HepG2 (cell line): ENCODE measurements around the gene NELFCD.

Experiments
- CEBPB ChIP-seq: IDR thresholded peaks from 2 replicates; pipeline ENCODE4 v1.6.1; 2011; ENCODE audit warnings: low read depth, low read length, improper control_type of control experiment, borderline replicate concordance
- DMAP1 ChIP-seq: IDR thresholded peaks from 2 replicates; pipeline ENCODE4 v1.6.1; 2016
- FOXP1 ChIP-seq, 2 experiments: fragments of 450-650 bp in 1 of 2; IDR thresholded peaks; 2 replicates each; pipeline ENCODE4 v1.6.1; 2017 to 2018; ENCODE audit warnings: antibody characterized with exemption in 1 of 2
- ISL2 ChIP-seq: sonication (generic); formaldehyde crosslinking; IDR thresholded peaks from 2 replicates; pipeline ENCODE4 v1.5.0; 2020; ENCODE audit warnings: missing genetic modification reagents
- NFIB ChIP-seq: sonication (generic); formaldehyde crosslinking; IDR thresholded peaks from 2 replicates; pipeline ENCODE4 v1.9.0; 2021; ENCODE audit warnings: missing genetic modification reagents, mild to moderate bottlenecking, borderline replicate concordance
- NR1H2 ChIP-seq: sonication (generic); formaldehyde crosslinking; IDR thresholded peaks from 2 replicates; pipeline ENCODE4 v1.8.1; 2022; ENCODE audit warnings: low read depth, missing genetic modification reagents, borderline replicate concordance
- POLR2AphosphoS5 ChIP-seq: IDR thresholded peaks from 2 replicates; pipeline ENCODE4 v1.6.1; 2012; ENCODE audit warnings: low read depth, low read length
- RFX5 ChIP-seq: IDR thresholded peaks from 2 replicates; pipeline ENCODE4 v1.6.1; 2011; ENCODE audit warnings: low read depth, low read length, improper control_type of control experiment
- ZNF282 ChIP-seq: fragments of 450-650 bp; IDR thresholded peaks from 2 replicates; pipeline ENCODE4 v1.6.1; 2018; ENCODE audit not compliant: partially characterized antibody
- ZNF816 ChIP-seq: sonication (generic); formaldehyde crosslinking; IDR thresholded peaks from 2 replicates; pipeline ENCODE4 v1.8.0; 2022; ENCODE audit warnings: missing genetic modification reagents, mild to moderate bottlenecking, borderline replicate concordance
- TF ChIP-seq, protein P1 (sequence below): sonication (generic); formaldehyde crosslinking; IDR thresholded peaks from 2 replicates; pipeline ENCODE4 v1.5.0; 2020; ENCODE audit warnings: mild to moderate bottlenecking, missing genetic modification reagents, moderate library complexity
- TF ChIP-seq, protein P2 (sequence below): sonication (generic); formaldehyde crosslinking; IDR thresholded peaks from 2 replicates; pipeline ENCODE4 v1.4.0; 2020; ENCODE audit warnings: mild to moderate bottlenecking, missing genetic modification reagents, borderline replicate concordance
- TF ChIP-seq, protein P3 (sequence below): IDR thresholded peaks from 2 replicates; pipeline ENCODE4 v1.6.1; 2012; ENCODE audit warnings: inconsistent platforms

DNA sequence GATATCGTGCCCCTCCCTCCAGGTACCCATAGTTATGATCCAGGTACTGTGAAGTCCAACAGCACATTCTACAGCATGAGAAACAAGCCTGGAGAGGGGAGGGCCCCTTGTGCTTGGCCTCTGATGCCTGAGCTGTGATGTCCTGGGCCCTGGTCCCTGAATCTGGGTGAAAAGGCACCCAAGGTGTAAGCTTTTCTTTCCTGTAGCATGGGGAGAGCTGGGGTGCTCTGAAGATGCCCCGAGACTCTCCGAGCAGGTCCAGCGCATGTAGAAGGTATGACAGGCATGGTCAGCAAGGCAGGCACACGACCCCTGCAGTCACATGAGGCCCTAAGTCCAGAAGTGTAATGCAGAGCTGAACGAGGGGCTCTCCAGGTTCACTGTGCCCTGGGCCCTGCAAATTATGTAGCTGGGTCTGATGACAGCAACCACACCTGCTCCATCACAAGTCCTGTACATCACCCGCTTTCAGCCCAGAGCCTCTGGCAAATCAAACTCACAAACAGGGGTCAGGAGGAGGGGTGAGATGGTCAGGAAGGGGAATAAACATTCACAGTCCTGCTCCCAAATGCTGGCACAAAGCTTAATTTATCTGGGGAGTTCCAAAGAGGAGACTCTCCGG, 27.8 kb downstream of the NELFCD start:
- TF ChIP-seq, protein P1, sequence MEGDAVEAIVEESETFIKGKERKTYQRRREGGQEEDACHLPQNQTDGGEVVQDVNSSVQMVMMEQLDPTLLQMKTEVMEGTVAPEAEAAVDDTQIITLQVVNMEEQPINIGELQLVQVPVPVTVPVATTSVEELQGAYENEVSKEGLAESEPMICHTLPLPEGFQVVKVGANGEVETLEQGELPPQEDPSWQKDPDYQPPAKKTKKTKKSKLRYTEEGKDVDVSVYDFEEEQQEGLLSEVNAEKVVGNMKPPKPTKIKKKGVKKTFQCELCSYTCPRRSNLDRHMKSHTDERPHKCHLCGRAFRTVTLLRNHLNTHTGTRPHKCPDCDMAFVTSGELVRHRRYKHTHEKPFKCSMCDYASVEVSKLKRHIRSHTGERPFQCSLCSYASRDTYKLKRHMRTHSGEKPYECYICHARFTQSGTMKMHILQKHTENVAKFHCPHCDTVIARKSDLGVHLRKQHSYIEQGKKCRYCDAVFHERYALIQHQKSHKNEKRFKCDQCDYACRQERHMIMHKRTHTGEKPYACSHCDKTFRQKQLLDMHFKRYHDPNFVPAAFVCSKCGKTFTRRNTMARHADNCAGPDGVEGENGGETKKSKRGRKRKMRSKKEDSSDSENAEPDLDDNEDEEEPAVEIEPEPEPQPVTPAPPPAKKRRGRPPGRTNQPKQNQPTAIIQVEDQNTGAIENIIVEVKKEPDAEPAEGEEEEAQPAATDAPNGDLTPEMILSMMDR: 0 out of 2 replicates have a peak, but pooled peaks have one; percentile 3
- TF ChIP-seq POLR2AphosphoS5: no peak
- no peak for TF ChIP-seq RFX5
- no peak for TF ChIP-seq ZNF282
- TF ChIP-seq ZNF816 (CRISPR knock-in tag): no peak
- TF ChIP-seq, protein P2, sequence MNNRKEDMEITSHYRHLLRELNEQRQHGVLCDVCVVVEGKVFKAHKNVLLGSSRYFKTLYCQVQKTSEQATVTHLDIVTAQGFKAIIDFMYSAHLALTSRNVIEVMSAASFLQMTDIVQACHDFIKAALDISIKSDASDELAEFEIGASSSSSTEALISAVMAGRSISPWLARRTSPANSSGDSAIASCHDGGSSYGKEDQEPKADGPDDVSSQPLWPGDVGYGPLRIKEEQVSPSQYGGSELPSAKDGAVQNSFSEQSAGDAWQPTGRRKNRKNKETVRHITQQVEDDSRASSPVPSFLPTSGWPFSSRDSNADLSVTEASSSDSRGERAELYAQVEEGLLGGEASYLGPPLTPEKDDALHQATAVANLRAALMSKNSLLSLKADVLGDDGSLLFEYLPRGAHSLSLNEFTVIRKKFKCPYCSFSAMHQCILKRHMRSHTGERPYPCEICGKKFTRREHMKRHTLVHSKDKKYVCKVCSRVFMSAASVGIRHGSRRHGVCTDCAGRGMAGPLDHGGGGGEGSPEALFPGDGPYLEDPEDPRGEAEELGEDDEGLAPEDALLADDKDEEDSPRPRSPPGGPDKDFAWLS (CRISPR knock-in tag): no peak
- TF ChIP-seq ISL2 (CRISPR knock-in tag): no peak
- TF ChIP-seq FOXP1 (IDR thresholded peaks at IDR 0.05): no peak
- TF ChIP-seq FOXP1 (CRISPR knock-in tag; IDR thresholded peaks at IDR 0.05): no peak
- TF ChIP-seq NR1H2 (CRISPR knock-in tag): no peak
- no peak for TF ChIP-seq DMAP1 (CRISPR knock-in tag)
- no peak for TF ChIP-seq CEBPB
- TF ChIP-seq NFIB: no peak
- TF ChIP-seq, protein P3, sequence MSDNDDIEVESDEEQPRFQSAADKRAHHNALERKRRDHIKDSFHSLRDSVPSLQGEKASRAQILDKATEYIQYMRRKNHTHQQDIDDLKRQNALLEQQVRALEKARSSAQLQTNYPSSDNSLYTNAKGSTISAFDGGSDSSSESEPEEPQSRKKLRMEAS: no peak
